H1 (cell line): ENCODE measurements around the gene GRIK4. TPM values are rescaled to one million over a fixed set of nuclear protein-coding genes. Genes with fewer than 3 reads are reported as not detected.

Experiments
- CTCF ChIA-PET: fragments of 300-600 bp; sonication (Branson Sonifier 250); formaldehyde crosslinking; loops from one replicate; lab custom pipeline; 2021; ENCODE audit not compliant: partially characterized antibody; lab: Charles Lee
- POLR2A ChIA-PET: fragments of 300-600 bp; sonication (Branson Sonifier 250); formaldehyde crosslinking; loops from one replicate; lab custom pipeline; 2021; ENCODE audit warnings: inconsistent platforms; ENCODE audit not compliant: partially characterized antibody; lab: Charles Lee
- DNase-seq, 2 experiments: peaks; one replicate each; pipeline versions ENCODE4 v3.0.0 to v3.0.0-alpha.2; 2010 to 2022; ENCODE audit warnings: low spot score in 2 of 2, low read depth in 1 of 2, mixed read lengths in 1 of 2
- FAIRE-seq: peaks from 2 replicates; lab custom pipeline; 2011; peaks lifted over from hg19 to GRCh38; lab: Jason Lieb, UNC
- H2AFZ ChIP-seq: 2 replicates; pipeline ENCODE4 v1.8.1; 2012; ENCODE audit warnings: low read length, inconsistent platforms
- H2AK5ac ChIP-seq: 2 replicates; pipeline ENCODE4 v1.6.1; 2013; ENCODE audit warnings: low read depth, low read length
- H2BK120ac ChIP-seq: replicated peaks from 2 replicates; pipeline ENCODE3; 2013; ENCODE audit warnings: low read depth, low read length, inconsistent platforms
- H2BK12ac ChIP-seq: 2 replicates; pipeline ENCODE4 v1.6.1; 2013; ENCODE audit warnings: low read depth, low read length
- H2BK15ac ChIP-seq: 2 replicates; pipeline ENCODE4 v1.6.1; 2013; ENCODE audit warnings: low read length
- H2BK20ac ChIP-seq: 2 replicates; pipeline ENCODE4 v1.6.1; 2013; ENCODE audit warnings: low read length
- H2BK5ac ChIP-seq: 2 replicates; pipeline ENCODE4 v1.6.1; 2013; ENCODE audit warnings: low read depth, low read length
- H3K14ac ChIP-seq: 2 replicates; pipeline ENCODE4 v1.6.1; 2013; ENCODE audit warnings: inconsistent platforms; ENCODE audit not compliant: insufficient read length
- H3K18ac ChIP-seq: 2 replicates; pipeline ENCODE4 v1.6.1; 2013; ENCODE audit warnings: low read length; ENCODE audit errors: extremely low read depth
- H3K23ac ChIP-seq: 2 replicates; pipeline ENCODE4 v1.6.1; 2013; ENCODE audit warnings: inconsistent platforms; ENCODE audit not compliant: insufficient read length
- H3K23me2 ChIP-seq: 2 replicates; pipeline ENCODE4 v1.6.1; 2013; ENCODE audit warnings: low read depth, low read length
- H3K27ac ChIP-seq: 2 replicates; pipeline ENCODE4 v1.6.1; 2011; ENCODE audit warnings: low read depth, low read length, inconsistent platforms
- H3K27me3 ChIP-seq, 4 experiments: replicated peaks in 1 of 4; 1 replicate in 1 of 4; 2 replicates in 3 of 4; pipeline versions ENCODE4 v1.6.1 to v1.8.1; 2011 to 2013; ENCODE audit warnings: low read length in 3 of 4, mild to moderate bottlenecking in 3 of 4, inconsistent platforms in 2 of 4, mixed read lengths in 2 of 4, moderate library complexity in 1 of 4; ENCODE audit not compliant: control insufficient read depth in 3 of 4, insufficient read depth in 3 of 4; ENCODE audit errors: extremely low read depth in 1 of 4
- H3K36me3 ChIP-seq, 4 experiments: 2 replicates each; pipeline versions ENCODE4 v1.6.1 to v1.8.1; 2011 to 2013; ENCODE audit warnings: mild to moderate bottlenecking in 4 of 4, low read length in 3 of 4, moderate library complexity in 2 of 4, control low read depth in 1 of 4, inconsistent platforms in 1 of 4; ENCODE audit not compliant: insufficient read depth in 4 of 4, control insufficient read depth in 2 of 4
- H3K4ac ChIP-seq: replicated peaks from 2 replicates; pipeline ENCODE3; 2013; ENCODE audit warnings: low read length, low read depth, mixed read lengths, inconsistent platforms; ENCODE audit not compliant: insufficient read length
- H3K4me1 ChIP-seq, 4 experiments: replicated peaks in 1 of 4; 1 replicate in 1 of 4; 2 replicates in 3 of 4; pipeline versions ENCODE4 v1.6.1 to v1.8.1; 2011 to 2013; ENCODE audit warnings: low read length in 3 of 4, inconsistent platforms in 2 of 4, mixed read lengths in 1 of 4; ENCODE audit not compliant: insufficient read depth in 4 of 4, control insufficient read depth in 3 of 4
- H3K4me2 ChIP-seq, 2 experiments: 2 replicates each; pipeline versions ENCODE4 v1.6.1 to v1.8.1; 2011 to 2013; ENCODE audit warnings: low read depth in 2 of 2, low read length in 2 of 2, control low read depth in 1 of 2, inconsistent platforms in 1 of 2, mild to moderate bottlenecking in 1 of 2; ENCODE audit not compliant: insufficient read depth in 1 of 2
- H3K4me3 ChIP-seq, 4 experiments: fragments of 200-600, 300-600 bp in 1 of 4; sonication (generic), shearing (Covaris generic), sonication (Bioruptor Twin) in 1 of 4; 2 replicates each; pipeline versions ENCODE4 v1.5.1 to v1.8.1; 2011 to 2016; ENCODE audit warnings: low read length in 4 of 4, low read depth in 3 of 4, control low read depth in 2 of 4, inconsistent platforms in 2 of 4, mild to moderate bottlenecking in 2 of 4, mixed read lengths in 1 of 4, moderate library complexity in 1 of 4; ENCODE audit not compliant: insufficient read depth in 2 of 4; ENCODE audit errors: extremely low read depth in 1 of 4
- H3K56ac ChIP-seq: replicated peaks from 2 replicates; pipeline ENCODE3; 2013; ENCODE audit warnings: low read depth, mild to moderate bottlenecking, mixed read lengths, low read length, inconsistent platforms; ENCODE audit not compliant: insufficient read length
- H3K79me1 ChIP-seq: 2 replicates; pipeline ENCODE4 v1.6.1; 2013; ENCODE audit warnings: low read depth, low read length, control low read depth
- H3K79me2 ChIP-seq, 2 experiments: 2 replicates each; pipeline versions ENCODE4 v1.6.1 to v1.8.1; 2012 to 2013; ENCODE audit warnings: low read length in 2 of 2, mild to moderate bottlenecking in 2 of 2, inconsistent platforms in 1 of 2; ENCODE audit not compliant: insufficient read depth in 2 of 2, control insufficient read depth in 1 of 2
- H3K9ac ChIP-seq, 4 experiments: replicated peaks in 1 of 4; 1 replicate in 1 of 4; 2 replicates in 3 of 4; pipeline versions ENCODE4 v1.6.1 to v1.8.1; 2011 to 2013; ENCODE audit warnings: low read depth in 3 of 4, low read length in 3 of 4, control low read depth in 2 of 4, mild to moderate bottlenecking in 2 of 4, moderate library complexity in 2 of 4, inconsistent platforms in 1 of 4; ENCODE audit errors: extremely low read depth in 1 of 4
- H3K9me3 ChIP-seq, 2 experiments: 2 replicates each; pipeline versions ENCODE4 v1.6.1 to v1.8.1; 2012 to 2013; ENCODE audit warnings: mild to moderate bottlenecking in 2 of 2, moderate library complexity in 2 of 2, control low read depth in 1 of 2, inconsistent platforms in 1 of 2, low read depth in 1 of 2, low read length in 1 of 2, mixed read lengths in 1 of 2; ENCODE audit not compliant: insufficient read depth in 2 of 2
- H4K20me1 ChIP-seq, 2 experiments: replicated peaks in 1 of 2; 2 replicates each; pipeline versions ENCODE3 to v1.8.1; 2011 to 2013; ENCODE audit warnings: inconsistent platforms in 2 of 2, low read length in 2 of 2, mild to moderate bottlenecking in 1 of 2; ENCODE audit not compliant: insufficient read depth in 2 of 2, control insufficient read depth in 1 of 2
- H4K5ac ChIP-seq: 2 replicates; pipeline ENCODE4 v1.6.1; 2013; ENCODE audit warnings: low read length, low read depth, mixed read lengths, inconsistent platforms; ENCODE audit not compliant: insufficient read length
- H4K8ac ChIP-seq: 2 replicates; pipeline ENCODE4 v1.8.0; 2013; ENCODE audit warnings: mild to moderate bottlenecking, moderate library complexity, low read length, inconsistent platforms; ENCODE audit not compliant: insufficient read depth; ENCODE audit errors: extremely low read depth
- H4K91ac ChIP-seq: replicated peaks from 2 replicates; pipeline ENCODE3; 2013; ENCODE audit warnings: low read length, mixed read lengths, inconsistent platforms; ENCODE audit not compliant: insufficient read length
- CEBPB ChIP-seq: IDR thresholded peaks from 2 replicates; pipeline ENCODE4 v1.6.1; 2012; ENCODE audit warnings: low read depth, low read length
- POU5F1 ChIP-seq: IDR thresholded peaks from 2 replicates; pipeline ENCODE4 v1.6.1; 2011; ENCODE audit warnings: low read depth, mild to moderate bottlenecking, low read length, moderate library complexity
- SP1 ChIP-seq: IDR thresholded peaks from 2 replicates; pipeline ENCODE4 v1.6.1; 2011; ENCODE audit warnings: low read depth, low read length
- SRF ChIP-seq: IDR thresholded peaks from 2 replicates; pipeline ENCODE4 v1.6.1; 2011; ENCODE audit warnings: mild to moderate bottlenecking, low read depth, low read length, moderate library complexity
- WGBS, 2 experiments: shearing (Covaris generic) in 1 of 2; methylation state at CpG; one replicate each; pipeline versions ENCODE4 v1.1.6 to v1.1.7; 2013 to 2015; ENCODE audit warnings: low lambda C conversion rate in 2 of 2, mixed read lengths in 2 of 2, inconsistent platforms in 1 of 2, low coverage in 1 of 2, missing lambda C conversion rate in 1 of 2; ENCODE audit not compliant: insufficient replicate concordance in 2 of 2, insufficient coverage in 1 of 2, insufficient read length in 1 of 2; ENCODE audit errors: extremely low coverage in 1 of 2, missing lambda C conversion rate in 1 of 2; 5-methylcytosine and 5-hydroxymethylcytosine counted together
- polyA plus RNA-seq, 7 experiments: library from polyadenylated mRNA; depleted of rRNA in 3 of 7; stranded (reverse) in 5 of 7; unstranded in 2 of 7; fragments of >200 nt in 5 of 7; fragments of 200-250 nt in 2 of 7; gene quantifications; 1 replicate in 5 of 7; 2 replicates in 1 of 7; 4 replicates in 1 of 7; pipeline versions ENCODE4 v1.2.1 to v1.2.3, GENCODE V29; 2011 to 2013; ENCODE audit warnings: missing spikeins in 2 of 7, mixed read lengths in 2 of 7
- total RNA-seq: library from RNA; stranded (reverse); fragmentation: NEBNext Ultra II Directional; extraction: Animal tissue kit (Norgen Biotek cat#: 25700); gene quantifications from 2 replicates; pipeline ENCODE4 v1.2.1, GENCODE V29; 2021

Gene GRIK4
- total and polyA plus RNA-seq, 2 of the 8 experiments (the other 6 are each of a cell fraction or from before 2014, with no cell fraction given) = 1.2 to 2.9 TPM

- H3K23ac ChIP-seq = no peak overlapping the region
- 79% methylated on average over 4 of the region's 4 CpGs; no CpG with 5 or more reads in 1 of the 2 experiments for WGBS, 2 experiments
- no peak overlapping the region for H2AFZ ChIP-seq
- H3K4me1 ChIP-seq = no peaks in the 10 kb centered on the region
- H3K56ac ChIP-seq = no peak overlapping the region
- FAIRE-seq (no peak), DNase-seq (no peak)
- H3K4me2 ChIP-seq = no peak overlapping the region
- no peaks in the 10 kb centered on the region for H3K36me3 ChIP-seq
- no peaks in the 10 kb centered on the region for H3K9me3 ChIP-seq
- no peak overlapping the region for H2BK12ac ChIP-seq
- no peak overlapping the region for H3K9ac ChIP-seq
- no peaks in the 10 kb centered on the region for H3K79me2 ChIP-seq
- H4K8ac ChIP-seq = no peak overlapping the region
- H3K18ac ChIP-seq = no peak overlapping the region
- H3K4me3 ChIP-seq = no peak overlapping the region
- H3K4ac ChIP-seq = no peak overlapping the region
- H2AK5ac ChIP-seq = no peak overlapping the region
- H2BK15ac ChIP-seq = no peak overlapping the region
- no peak overlapping the region for H4K5ac ChIP-seq
- no peak overlapping the region for H3K27ac ChIP-seq
- H2BK20ac ChIP-seq = no peak overlapping the region
- ChIA-PET POLR2A (no interaction called here), CTCF (interaction anchor here (0.7 to 1.3 kb wide), 4 partner anchors 15 to 22 kb away, joined by 3 read pairs; no protein-coding TSS in a partner anchor)
- H2BK120ac ChIP-seq = no peak overlapping the region
- no peak for TF ChIP-seq SP1
- no peak for TF ChIP-seq CEBPB
- TF ChIP-seq POU5F1 = no peak
- TF ChIP-seq SRF = no peak
- no peaks in the 10 kb centered on the region for H3K79me1 ChIP-seq
- no peaks in the 10 kb centered on the region for H4K20me1 ChIP-seq
- H3K23me2 ChIP-seq = no peaks in the 10 kb centered on the region
- H2BK5ac ChIP-seq = no peak overlapping the region
- H4K91ac ChIP-seq = no peak overlapping the region
- H3K14ac ChIP-seq = no peak overlapping the region
- no peaks in the 10 kb centered on the region for H3K27me3 ChIP-seq
These were observed 223.5 kb downstream of the GRIK4 start for GRCh38 chr11:120735035-120735434.
